GM03348 (cell line): ENCODE measurements around the gene SIK3.
"Not testable (repeated sequence)": the region's sequence is repeated elsewhere in the genome, so short reads cannot be mapped to it uniquely, and the experiment has no call there.

ENCODE experiments used
- DNase-seq: peaks from one replicate; pipeline ENCODE4 v3.0.0; 2012; ENCODE audit warnings: low spot score

SIK3 gene

GRCh38 chr11:116840224-116840745, 257.9 kb downstream of the SIK3 start:
- DNase-seq, result peak; percentile 15

GRCh38 chr11:116838321-116839084, 259.7 kb downstream of the SIK3 start:
- no peak for DNase-seq

- no peak for DNase-seq
These were observed 260.8 kb downstream of the SIK3 start, which contains the start of gene APOA1 for GRCh38 chr11:116837231-116838091. Gene APOA1, minus strand, starts transcription at chr11:116837622. Its CDS starts 235 bp downstream, at chr11:116837387.

- DNase-seq, result no peak
These were observed 261.6 kb downstream of the SIK3 start for GRCh38 chr11:116836632-116836991.

GRCh38 chr11:116835791-116836631, 262.2 kb downstream of the SIK3 start:
- peak; percentile 84 for DNase-seq

- DNase-seq, result no peak
These were observed 263.0 kb downstream of the SIK3 start for GRCh38 chr11:116835042-116835772.

- DNase-seq, result not testable (repeated sequence)
These were observed 263.6 kb downstream of the SIK3 start for GRCh38 chr11:116834535-116835041.

- DNase-seq, result no peak
These were observed 264.3 kb downstream of the SIK3 start for GRCh38 chr11:116833816-116834534.

- DNase-seq, result no peak
These were observed 264.8 kb downstream of the SIK3 start for GRCh38 chr11:116833491-116833815.

- no peak for DNase-seq
These were observed 265.6 kb downstream of the SIK3 start for GRCh38 chr11:116832350-116833290.

GRCh38 chr11:116831790-116832349, 266.4 kb downstream of the SIK3 start:
- no peak for DNase-seq

GRCh38 chr11:116830184-116830912, 267.9 kb downstream of the SIK3 start:
- DNase-seq, result no peak

GRCh38 chr11:116829525-116830183, 268.6 kb downstream of the SIK3 start, which contains the start of gene APOC3:
Gene APOC3, plus strand, starts transcription at chr11:116829907. Its CDS starts 676 bp downstream, at chr11:116830583.
- DNase-seq, result peak; percentile 13

GRCh38 chr11:116828632-116829524, 269.4 kb downstream of the SIK3 start:
- no peak for DNase-seq

- no peak for DNase-seq
These were observed 270.8 kb downstream of the SIK3 start for GRCh38 chr11:116827461-116827860.

- no peak for DNase-seq
These were observed 271.3 kb downstream of the SIK3 start for GRCh38 chr11:116826751-116827431.
